Measurements from ENCODE around the gene COG5. TPM values are rescaled to one million over a fixed set of nuclear protein-coding genes. Genes with fewer than 3 reads are reported as not detected.

COG5 gene
- total and polyA plus RNA-seq, 4 donors: 4.1 to 27.1 (median 8.4) TPM

- TF ChIP-seq ZBTB33 (IDR thresholded peaks at IDR 0.05) (no peak), YY1 (IDR thresholded peaks at IDR 0.05) (no peak)
These were observed 58.4 kb downstream of the COG5 start (continued) for GRCh38 chr7:107505362-107505761.

DNA sequence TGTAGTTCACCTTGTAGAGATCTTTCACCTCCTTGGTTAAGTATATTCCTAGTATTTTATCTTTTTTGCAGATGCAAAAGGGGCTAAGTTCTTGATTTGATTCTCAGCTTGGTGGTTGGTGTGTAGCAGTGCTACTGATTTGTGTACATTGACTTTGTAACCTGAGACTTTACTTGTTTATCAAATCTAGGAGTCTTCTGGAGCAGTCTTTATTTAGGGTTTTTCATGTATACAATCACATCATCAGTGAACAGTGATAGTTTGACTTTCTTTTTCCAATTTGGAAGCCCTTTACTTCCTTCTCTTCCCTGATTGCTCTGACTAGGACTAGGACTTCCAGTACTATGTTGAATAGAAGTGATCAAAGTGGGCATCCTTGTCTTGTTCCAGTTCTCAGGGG, 60.0 kb downstream of the COG5 start:
- no peak overlapping the region for H3K4me3 ChIP-seq (ENCODE audit: low read depth in 1 of 3, low read length in 3 of 3)
- H3K36me3 ChIP-seq (ENCODE audit: control insufficient read depth in 4 of 4, insufficient read depth in 3 of 4, low read depth in 1 of 4, low read length in 3 of 4): no peaks in the 10 kb centered on the region
- H3K9ac ChIP-seq (ENCODE audit: low read depth in 1 of 2, low read length in 2 of 2): no peak overlapping the region
- peaks cover 0 to 3% (median 3%) of the 10 kb centered on the region in 4 donors for H3K4me1 ChIP-seq (ENCODE audit: control insufficient read depth in 4 of 4, insufficient read depth in 4 of 4, low read length in 3 of 4)
- no peak for DNase-seq (ENCODE audit: low spot score)
- no peaks in the 10 kb centered on the region for H3K9me3 ChIP-seq (ENCODE audit: control insufficient read depth in 4 of 4, low read length in 3 of 4)
- TF ChIP-seq YY1 (IDR thresholded peaks at IDR 0.05) (no peak), REST (IDR thresholded peaks at IDR 0.05) (no peak), EGR1 (IDR thresholded peaks at IDR 0.05; ENCODE audit: low read depth in 2 of 2) (no peak), TAF1 (conservative IDR thresholded peaks at IDR 0.05) (no peak), ZBTB33 (IDR thresholded peaks at IDR 0.05) (no peak), HNF4A (conservative IDR thresholded peaks at IDR 0.05) (no peak)
- TF ChIP-seq, protein P1, sequence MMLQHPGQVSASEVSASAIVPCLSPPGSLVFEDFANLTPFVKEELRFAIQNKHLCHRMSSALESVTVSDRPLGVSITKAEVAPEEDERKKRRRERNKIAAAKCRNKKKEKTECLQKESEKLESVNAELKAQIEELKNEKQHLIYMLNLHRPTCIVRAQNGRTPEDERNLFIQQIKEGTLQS (IDR thresholded peaks at IDR 0.05): no peak
- no peak overlapping the region for H3K27ac ChIP-seq (ENCODE audit: low read depth in 1 of 2, low read length in 2 of 2)
- H3K27me3 ChIP-seq (ENCODE audit: control insufficient read depth in 4 of 4, insufficient read depth in 4 of 4, low read length in 3 of 4): no peaks in the 10 kb centered on the region

DNA sequence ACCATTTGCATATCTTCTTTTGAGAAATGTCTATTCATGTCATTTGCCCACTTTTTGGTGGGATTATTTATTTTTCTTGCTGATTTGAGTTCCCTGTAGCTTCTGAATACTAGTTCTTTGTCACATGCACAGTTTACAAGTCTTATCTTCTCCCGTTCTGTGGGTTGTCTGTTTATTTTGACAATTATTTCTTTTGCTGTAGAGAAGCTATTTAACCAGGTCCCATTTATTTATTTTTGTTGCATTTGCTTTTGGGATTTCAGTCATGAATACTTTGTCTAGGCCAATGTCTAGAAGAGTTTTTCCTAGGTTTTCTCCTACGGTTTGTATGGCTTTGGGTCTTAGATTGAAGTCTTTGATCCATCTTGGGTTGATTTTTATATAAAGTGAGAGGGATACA, 60.9 kb downstream of the COG5 start:
- WGBS: 95% methylated on average over 2 of the region's 2 CpGs
- no peak for DNase-seq (ENCODE audit: low spot score)
- Histone ChIP-seq H3K4me3 (ENCODE audit: low read depth in 1 of 3, low read length in 3 of 3) (no peak overlapping the region), H3K4me1 (ENCODE audit: control insufficient read depth in 4 of 4, insufficient read depth in 4 of 4, low read length in 3 of 4) (peaks cover 0 to 3% (median 3%) of the 10 kb centered on the region in 4 donors), H3K36me3 (ENCODE audit: control insufficient read depth in 4 of 4, insufficient read depth in 3 of 4, low read depth in 1 of 4, low read length in 3 of 4) (no peaks in the 10 kb centered on the region), H3K9ac (ENCODE audit: low read depth in 1 of 2, low read length in 2 of 2) (no peak overlapping the region), H3K27ac (ENCODE audit: low read depth in 1 of 2, low read length in 2 of 2) (no peak overlapping the region), H3K27me3 (ENCODE audit: control insufficient read depth in 4 of 4, insufficient read depth in 4 of 4, low read length in 3 of 4) (no peaks in the 10 kb centered on the region), H3K9me3 (ENCODE audit: control insufficient read depth in 4 of 4, low read length in 3 of 4) (no peaks in the 10 kb centered on the region)
- TF ChIP-seq JUND (IDR thresholded peaks at IDR 0.05) (no peak), HNF4A (conservative IDR thresholded peaks at IDR 0.05) (no peak), NR2F2 (IDR thresholded peaks at IDR 0.05) (no peak), HNF4G (IDR thresholded peaks at IDR 0.05) (no peak), MAX (IDR thresholded peaks at IDR 0.05) (no peak), RAD21 (IDR thresholded peaks at IDR 0.05) (no peak), REST (IDR thresholded peaks at IDR 0.05) (no peak), FOXA1 (IDR thresholded peaks at IDR 0.05) (no peak), SP1 (IDR thresholded peaks at IDR 0.05) (no peak), YY1 (IDR thresholded peaks at IDR 0.05) (no peak)
- TF ChIP-seq, protein P2, sequence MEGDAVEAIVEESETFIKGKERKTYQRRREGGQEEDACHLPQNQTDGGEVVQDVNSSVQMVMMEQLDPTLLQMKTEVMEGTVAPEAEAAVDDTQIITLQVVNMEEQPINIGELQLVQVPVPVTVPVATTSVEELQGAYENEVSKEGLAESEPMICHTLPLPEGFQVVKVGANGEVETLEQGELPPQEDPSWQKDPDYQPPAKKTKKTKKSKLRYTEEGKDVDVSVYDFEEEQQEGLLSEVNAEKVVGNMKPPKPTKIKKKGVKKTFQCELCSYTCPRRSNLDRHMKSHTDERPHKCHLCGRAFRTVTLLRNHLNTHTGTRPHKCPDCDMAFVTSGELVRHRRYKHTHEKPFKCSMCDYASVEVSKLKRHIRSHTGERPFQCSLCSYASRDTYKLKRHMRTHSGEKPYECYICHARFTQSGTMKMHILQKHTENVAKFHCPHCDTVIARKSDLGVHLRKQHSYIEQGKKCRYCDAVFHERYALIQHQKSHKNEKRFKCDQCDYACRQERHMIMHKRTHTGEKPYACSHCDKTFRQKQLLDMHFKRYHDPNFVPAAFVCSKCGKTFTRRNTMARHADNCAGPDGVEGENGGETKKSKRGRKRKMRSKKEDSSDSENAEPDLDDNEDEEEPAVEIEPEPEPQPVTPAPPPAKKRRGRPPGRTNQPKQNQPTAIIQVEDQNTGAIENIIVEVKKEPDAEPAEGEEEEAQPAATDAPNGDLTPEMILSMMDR (IDR thresholded peaks at IDR 0.05; ENCODE audit: low read depth, low read length, missing input control): no peak
